Activated CD8-positive, alpha-beta T cell treated with anti-CD3 and anti-CD28 coated beads for 36 hours (primary cell): ENCODE measurements around the gene A4GALT. TPM values are rescaled to one million over a fixed set of nuclear protein-coding genes. Genes with fewer than 3 reads are reported as not detected.
"Not testable (repeated sequence)": the region's sequence is repeated elsewhere in the genome, so short reads cannot be mapped to it uniquely, and the experiment has no call there.

Experiments used
- ATAC-seq: fragments of 200-7000 bp; cut with Tn5 transposase; one replicate; pipeline ENCODE4 v1.10.0; 2021; ENCODE audit warnings: mild to moderate bottlenecking, moderate library complexity
- CTCF ChIA-PET: fragments of 350-600 bp; sonication (Branson Sonifier 250); formaldehyde crosslinking; loops from one replicate; lab custom pipeline; 2021; ENCODE audit warnings: antibody characterized with exemption; lab: Charles Lee
- POLR2A ChIA-PET: fragments of 350-600 bp; sonication (Branson Sonifier 250); formaldehyde crosslinking; loops from one replicate; lab custom pipeline; 2021; ENCODE audit warnings: antibody characterized with exemption; lab: Charles Lee
- DNase-seq: peaks from one replicate; pipeline ENCODE4 v3.0.0-alpha.2; 2020
- H3K27ac Mint-ChIP-seq: one replicate; pipeline ENCODE4 v1.8.0; 2021; ENCODE audit warnings: mild to moderate bottlenecking, mixed read lengths
- H3K27me3 Mint-ChIP-seq: one replicate; pipeline ENCODE4 v1.8.0; 2021; ENCODE audit warnings: mixed read lengths
- H3K36me3 Mint-ChIP-seq: one replicate; pipeline ENCODE4 v1.8.0; 2021; ENCODE audit warnings: low read depth, mixed read lengths
- H3K4me1 Mint-ChIP-seq: one replicate; pipeline ENCODE4 v1.8.0; 2021; ENCODE audit warnings: low read depth, mixed read lengths
- H3K4me3 Mint-ChIP-seq: one replicate; pipeline ENCODE4 v1.8.0; 2021; ENCODE audit warnings: mild to moderate bottlenecking, moderate library complexity, mixed read lengths
- H3K9me3 Mint-ChIP-seq: one replicate; pipeline ENCODE4 v1.8.0; 2021; ENCODE audit warnings: mixed read lengths
- intact Hi-C: fragments of 100-400 bp; cut with micrococcal nuclease; formaldehyde crosslinking; loops from one replicate; pipeline ENCODE4 v1.10.0; 2022
- total RNA-seq, 2 experiments: library from RNA; stranded (reverse); gene quantifications; one replicate each; pipeline ENCODE4 v1.2.3, GENCODE V29; 2021
- TF ChIP-seq, protein P1 (sequence below): fragments of 200-600 bp; IDR thresholded peaks from one replicate; pipeline ENCODE4 v1.8.0; 2022; ENCODE audit warnings: antibody characterized with exemption, mild to moderate bottlenecking

Gene A4GALT
- total RNA-seq, 2 experiments from 2014 or later = 0.20 to 0.38 TPM

DNA sequence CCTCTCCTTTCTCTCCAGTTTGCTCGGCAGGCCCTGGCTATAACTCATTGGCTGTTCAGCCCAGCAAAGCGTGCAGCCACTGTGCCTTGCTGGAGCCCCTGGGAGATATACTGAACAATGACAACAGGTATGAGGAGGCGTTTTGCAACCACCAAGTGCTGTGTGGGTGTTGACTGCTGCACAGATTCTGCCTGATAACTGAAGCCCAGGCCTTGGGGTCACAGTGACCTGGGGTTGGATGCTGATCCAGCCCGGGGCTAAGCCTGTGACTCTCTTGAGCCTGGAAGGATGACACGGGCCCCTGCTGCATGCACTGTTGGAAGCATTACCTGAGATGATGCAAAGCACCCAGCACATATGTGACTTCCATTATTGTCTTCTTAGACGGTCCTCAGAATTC is 13.7 kb upstream of the A4GALT start:
- TF ChIP-seq, protein P1, sequence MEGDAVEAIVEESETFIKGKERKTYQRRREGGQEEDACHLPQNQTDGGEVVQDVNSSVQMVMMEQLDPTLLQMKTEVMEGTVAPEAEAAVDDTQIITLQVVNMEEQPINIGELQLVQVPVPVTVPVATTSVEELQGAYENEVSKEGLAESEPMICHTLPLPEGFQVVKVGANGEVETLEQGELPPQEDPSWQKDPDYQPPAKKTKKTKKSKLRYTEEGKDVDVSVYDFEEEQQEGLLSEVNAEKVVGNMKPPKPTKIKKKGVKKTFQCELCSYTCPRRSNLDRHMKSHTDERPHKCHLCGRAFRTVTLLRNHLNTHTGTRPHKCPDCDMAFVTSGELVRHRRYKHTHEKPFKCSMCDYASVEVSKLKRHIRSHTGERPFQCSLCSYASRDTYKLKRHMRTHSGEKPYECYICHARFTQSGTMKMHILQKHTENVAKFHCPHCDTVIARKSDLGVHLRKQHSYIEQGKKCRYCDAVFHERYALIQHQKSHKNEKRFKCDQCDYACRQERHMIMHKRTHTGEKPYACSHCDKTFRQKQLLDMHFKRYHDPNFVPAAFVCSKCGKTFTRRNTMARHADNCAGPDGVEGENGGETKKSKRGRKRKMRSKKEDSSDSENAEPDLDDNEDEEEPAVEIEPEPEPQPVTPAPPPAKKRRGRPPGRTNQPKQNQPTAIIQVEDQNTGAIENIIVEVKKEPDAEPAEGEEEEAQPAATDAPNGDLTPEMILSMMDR = no peak
- ATAC-seq = no peak
- H3K4me3 Mint-ChIP-seq = no peak overlapping the region
- DNase-seq = no peak
- H3K36me3 Mint-ChIP-seq = no peaks in the 10 kb centered on the region
- H3K4me1 Mint-ChIP-seq = no peaks in the 10 kb centered on the region
- CTCF ChIA-PET = no interaction called here
- POLR2A ChIA-PET = interaction anchor here (0.6 kb wide), 1 partner anchor 420 kb away, joined by 3 read pairs; no protein-coding TSS in a partner anchor
- intact Hi-C loops = no loop called here
- peaks cover 2% of the 10 kb centered on the region for H3K27me3 Mint-ChIP-seq
- no peak overlapping the region for H3K27ac Mint-ChIP-seq
- H3K9me3 Mint-ChIP-seq = no peaks in the 10 kb centered on the region

DNA sequence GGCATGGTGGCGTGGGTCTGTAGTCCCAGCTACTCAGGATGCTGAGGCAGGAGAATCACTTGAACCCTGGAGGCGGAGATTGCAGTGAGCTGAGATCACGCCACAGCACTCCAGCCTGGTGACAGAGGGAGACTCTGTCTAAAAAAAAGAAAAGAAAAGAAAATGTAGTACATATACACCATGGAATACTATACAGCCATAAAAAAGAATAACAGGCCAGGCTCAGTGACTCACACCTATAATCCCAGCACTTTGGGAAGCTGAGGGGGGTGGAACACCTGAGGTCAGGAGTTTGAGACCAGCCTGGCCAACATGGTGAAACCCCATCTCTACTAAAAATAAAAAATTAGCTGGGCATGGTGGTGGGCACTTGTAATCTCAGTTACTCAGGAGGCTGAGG is 12.7 kb upstream of the A4GALT start:
- CTCF ChIA-PET, POLR2A ChIA-PET, ATAC-seq, DNase-seq, H3K4me3 Mint-ChIP-seq, H3K4me1 Mint-ChIP-seq, H3K36me3 Mint-ChIP-seq, H3K27me3 Mint-ChIP-seq, H3K27ac Mint-ChIP-seq, H3K9me3 Mint-ChIP-seq, intact Hi-C loops: not testable (repeated sequence)

DNA sequence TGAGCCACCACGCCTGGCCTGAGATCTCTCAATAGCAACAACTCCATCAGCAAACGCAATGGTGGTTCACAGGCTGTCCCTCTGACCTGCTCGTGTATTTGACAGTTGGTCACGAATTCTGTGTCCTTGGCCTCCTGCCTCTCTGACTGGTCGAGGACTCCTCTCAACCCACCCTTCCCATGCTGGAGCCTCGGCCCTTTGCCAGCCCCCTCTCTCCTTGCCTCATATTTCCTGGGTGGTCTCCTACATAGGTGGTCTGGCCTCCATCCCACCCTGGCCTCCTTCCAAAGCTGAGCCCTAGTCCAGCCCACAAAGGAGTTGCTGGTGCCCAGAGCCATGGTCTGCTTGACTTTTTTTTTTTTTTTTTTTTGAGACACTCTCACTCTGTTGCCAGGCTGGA is 11.4 kb upstream of the A4GALT start:
- intact Hi-C loops = no loop called here
- Mint-ChIP-seq H3K36me3 (no peaks in the 10 kb centered on the region), H3K27ac (no peak overlapping the region), H3K4me1 (no peaks in the 10 kb centered on the region), H3K4me3 (no peak overlapping the region), H3K27me3 (peaks cover 5% of the 10 kb centered on the region), H3K9me3 (no peaks in the 10 kb centered on the region)
- TF ChIP-seq, protein P1 = no peak
- ChIA-PET POLR2A (no interaction called here), CTCF (no interaction called here)
- DNase-seq = no peak
- no peak for ATAC-seq

DNA sequence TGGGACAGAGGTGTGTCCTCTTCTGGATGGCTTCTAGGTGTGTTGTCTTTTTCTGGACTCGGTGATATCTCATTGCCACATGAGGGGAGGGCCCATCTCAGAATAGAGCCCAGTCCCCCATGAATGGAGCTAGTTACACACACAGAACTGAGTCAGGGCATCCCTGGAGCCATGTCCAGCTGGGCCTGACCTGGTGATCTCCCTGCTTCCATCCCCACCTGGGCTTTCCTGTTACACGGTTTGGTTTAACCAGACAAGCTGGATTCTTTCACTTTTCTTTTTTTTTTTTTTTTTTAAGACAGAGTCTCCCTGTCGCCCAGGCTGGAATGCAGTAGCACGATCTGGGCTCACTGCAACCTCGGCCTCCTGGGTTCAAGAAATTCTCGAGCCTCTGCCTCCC is 6.1 kb upstream of the A4GALT start:
- TF ChIP-seq, protein P1 = no peak
- H3K36me3 Mint-ChIP-seq = no peaks in the 10 kb centered on the region
- H3K4me3 Mint-ChIP-seq = no peak overlapping the region
- H3K4me1 Mint-ChIP-seq = peaks cover 3% of the 10 kb centered on the region
- no peaks in the 10 kb centered on the region for H3K9me3 Mint-ChIP-seq
- no peak for DNase-seq
- no peak for ATAC-seq
- H3K27me3 Mint-ChIP-seq = peaks cover 16% of the 10 kb centered on the region
- H3K27ac Mint-ChIP-seq = no peak overlapping the region
- CTCF ChIA-PET = no interaction called here
- POLR2A ChIA-PET = no interaction called here
- intact Hi-C loops = no loop called here

DNA sequence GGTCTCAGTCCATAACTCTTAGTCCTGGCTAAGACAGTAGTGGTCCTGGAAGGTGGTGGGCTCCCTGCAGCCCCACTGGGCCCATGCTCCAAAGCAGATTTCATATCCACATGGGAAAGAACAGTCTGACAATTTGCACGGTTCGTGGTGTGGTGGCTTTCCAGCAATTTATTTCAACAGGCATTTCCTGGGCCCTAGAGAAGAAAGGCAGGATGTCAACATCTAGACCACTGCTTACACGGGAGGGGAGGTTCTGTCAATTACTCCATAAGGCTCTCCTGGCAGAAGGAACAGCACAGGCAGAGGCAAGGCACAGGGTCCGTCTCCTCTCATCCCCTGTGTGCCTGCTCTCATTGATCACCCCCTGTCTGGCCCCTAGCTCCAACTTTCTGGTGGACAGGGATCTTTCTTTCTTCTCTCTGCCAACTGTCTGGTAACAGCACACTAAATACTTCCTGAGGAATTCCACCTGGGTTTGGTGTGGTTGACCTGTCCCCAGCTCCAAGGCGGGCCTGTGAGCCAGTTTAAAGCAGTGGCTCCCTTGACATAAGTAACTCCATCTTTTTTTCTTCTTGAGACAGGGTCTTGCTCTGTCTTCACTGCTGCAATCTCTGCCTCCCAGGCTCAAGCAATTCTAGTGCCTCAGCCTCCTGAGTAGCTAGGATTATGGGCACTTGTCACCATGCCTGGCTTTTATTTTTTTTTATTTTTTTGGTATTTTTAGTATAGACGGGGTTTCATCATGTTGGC is 5.1 kb upstream of the A4GALT start:
- no peaks in the 10 kb centered on the region for H3K36me3 Mint-ChIP-seq
- intact Hi-C loops = no loop called here

More for the DNA sequence above, 5.1 kb upstream of the A4GALT start:
- Mint-ChIP-seq H3K27me3 (peaks cover 26% of the 10 kb centered on the region), H3K27ac (no peak overlapping the region), H3K9me3 (no peaks in the 10 kb centered on the region), H3K4me1 (peaks cover 8% of the 10 kb centered on the region), H3K4me3 (no peak overlapping the region)
- POLR2A ChIA-PET = no interaction called here
- ATAC-seq (no peak), DNase-seq (no peak)
- CTCF ChIA-PET = no interaction called here
- TF ChIP-seq, protein P1 = no peak
